Loucy (cell line): Measurements from ENCODE around the gene TSHZ2.

ENCODE experiments used
- CTCF ChIP-seq: fragments of 200-600 bp; sonication (generic); conservative IDR thresholded peaks from 2 replicates; pipeline ENCODE4 v1.5.1; 2014; ENCODE audit warnings: mild to moderate bottlenecking, antibody characterized with exemption, low read length
- EZH2phosphoT487 ChIP-seq: fragments of 200-600 bp; IDR thresholded peaks from 2 replicates; pipeline ENCODE4 v1.6.1; 2018; ENCODE audit warnings: antibody characterized with exemption, mild to moderate bottlenecking, moderate library complexity, borderline replicate concordance

GRCh38 chr20:53076668-53077067, 104.5 kb downstream of the TSHZ2 start:
- no peak for TF ChIP-seq CTCF
- TF ChIP-seq EZH2phosphoT487 = no peak
